HG02870 (cell line): ENCODE results near the gene MAEA.
A peak's percentile ranks its signal among the peaks of the same experiment; 100 is the strongest.

Experiments used
- ATAC-seq: cut with Tn5 transposase; IDR thresholded peaks from one replicate; pipeline ENCODE4 v1.9.1; 2021; ENCODE audit warnings: mild to moderate bottlenecking, moderate library complexity; ENCODE audit not compliant: unreplicated experiment

Gene MAEA

GRCh38 chr4:1349359-1350168 lies 59.9 kb downstream of the MAEA start:
- no peak for ATAC-seq

GRCh38 chr4:1350169-1350520 lies 60.5 kb downstream of the MAEA start:
- no peak for ATAC-seq

- peak; percentile 31 for ATAC-seq
Measured at GRCh38 chr4:1351854-1352566, 62.3 kb downstream of the MAEA start.

GRCh38 chr4:1352567-1352900 lies 62.8 kb downstream of the MAEA start:
- no peak for ATAC-seq

GRCh38 chr4:1353186-1354055 lies 63.7 kb downstream of the MAEA start:
- no peak for ATAC-seq

GRCh38 chr4:1354136-1354982 lies 64.7 kb downstream of the MAEA start:
- ATAC-seq: no peak

GRCh38 chr4:1354983-1355275 lies 65.2 kb downstream of the MAEA start:
- ATAC-seq: no peak

GRCh38 chr4:1355378-1355777 lies 65.7 kb downstream of the MAEA start:
- no peak for ATAC-seq

- no peak for ATAC-seq
Measured at GRCh38 chr4:1356181-1356998, 66.7 kb downstream of the MAEA start.

GRCh38 chr4:1357356-1358248 lies 67.9 kb downstream of the MAEA start:
- no peak for ATAC-seq

- ATAC-seq: no peak
Measured at GRCh38 chr4:1358421-1359143, 68.9 kb downstream of the MAEA start.

GRCh38 chr4:1359144-1359501 lies 69.4 kb downstream of the MAEA start:
- no peak for ATAC-seq

GRCh38 chr4:1359976-1360375 lies 70.3 kb downstream of the MAEA start:
- ATAC-seq: no peak

GRCh38 chr4:1360423-1361283 lies 71.0 kb downstream of the MAEA start:
- ATAC-seq: no peak

GRCh38 chr4:1361431-1361830 lies 71.7 kb downstream of the MAEA start:
- no peak for ATAC-seq

- ATAC-seq: no peak
Measured at GRCh38 chr4:1362046-1362445, 72.4 kb downstream of the MAEA start.

- no peak for ATAC-seq
Measured at GRCh38 chr4:1362521-1362920, 72.8 kb downstream of the MAEA start.

- no peak for ATAC-seq
Measured at GRCh38 chr4:1363513-1363912, 73.8 kb downstream of the MAEA start.
